ENCODE data around the gene TADA3. TPM values are rescaled to one million over a fixed set of nuclear protein-coding genes. Genes with fewer than 3 reads are reported as not detected.

The TADA3 gene
- total and polyA plus RNA-seq, 9 donors, result 45.5 to 77.9 (median 60.3) TPM

GRCh38 chr3:9837701-9838582 lies 45.7 kb upstream of the TADA3 start:
- H3K27me3 ChIP-seq, result no peaks in the 10 kb centered on the region
- no peaks in the 10 kb centered on the region for H3K4me1 ChIP-seq (ENCODE audit: insufficient read depth)
- H3K4me3 ChIP-seq, result no peak overlapping the region
- no peaks in the 10 kb centered on the region for H3K36me3 ChIP-seq
- H3K27ac ChIP-seq, result no peak overlapping the region
- WGBS, 3 donors, result 80 to 89% (median 86%) methylated on average over 12 of the region's 12 CpGs
- no peaks in the 10 kb centered on the region for H3K9me3 ChIP-seq
- intact Hi-C loops (cut with DNase I), result no loop called here
- TF ChIP-seq POLR2A (IDR thresholded peaks at IDR 0.05) (no peak), CTCF (IDR thresholded peaks at IDR 0.05) (no peak), EP300 (IDR thresholded peaks at IDR 0.05) (no peak)
- no peak for DNase-seq

- DNase-seq, result no peak
- intact Hi-C loops (cut with DNase I), result no loop called here
- Histone ChIP-seq H3K27me3 (no peaks in the 10 kb centered on the region), H3K9me3 (no peaks in the 10 kb centered on the region), H3K36me3 (no peaks in the 10 kb centered on the region), H3K4me3 (no peak overlapping the region), H3K4me1 (ENCODE audit: insufficient read depth) (no peaks in the 10 kb centered on the region), H3K27ac (no peak overlapping the region)
- TF ChIP-seq POLR2A (IDR thresholded peaks at IDR 0.05), result no peak
- TF ChIP-seq EP300 (IDR thresholded peaks at IDR 0.05), result no peak
- TF ChIP-seq CTCF (IDR thresholded peaks at IDR 0.05), result no peak
- 61 to 67% (median 64%) methylated on average over 18 of the region's 18 CpGs for WGBS, 3 donors
These were observed 42.5 kb upstream of the TADA3 start for GRCh38 chr3:9834520-9835380.

- DNase-seq, result no peak
- TF ChIP-seq EP300 (IDR thresholded peaks at IDR 0.05) (no peak), CTCF (IDR thresholded peaks at IDR 0.05) (no peak), POLR2A (IDR thresholded peaks at IDR 0.05) (no peak)
- no peaks in the 10 kb centered on the region for H3K36me3 ChIP-seq
These were observed 40.8 kb upstream of the TADA3 start for GRCh38 chr3:9833078-9833477.

GRCh38 chr3:9831253-9831652 lies 39.0 kb upstream of the TADA3 start:
- no peaks in the 10 kb centered on the region for H3K27me3 ChIP-seq
- intact Hi-C loops (cut with DNase I), result no loop called here
- H3K36me3 ChIP-seq, result no peaks in the 10 kb centered on the region
- TF ChIP-seq EP300 (IDR thresholded peaks at IDR 0.05) (no peak), POLR2A (IDR thresholded peaks at IDR 0.05) (no peak), CTCF (IDR thresholded peaks at IDR 0.05) (no peak)
- no peak overlapping the region for H3K4me3 ChIP-seq
- H3K9me3 ChIP-seq, result no peaks in the 10 kb centered on the region
- H3K4me1 ChIP-seq (ENCODE audit: insufficient read depth), result no peaks in the 10 kb centered on the region
- H3K27ac ChIP-seq, result no peak overlapping the region
- DNase-seq, result no peak
- 85 to 91% (median 87%) methylated on average over 3 of the region's 3 CpGs for WGBS, 3 donors

More at GRCh38 chr3:9833078-9833477, 40.8 kb upstream of the TADA3 start:
- Histone ChIP-seq H3K9me3 (no peaks in the 10 kb centered on the region), H3K27me3 (no peaks in the 10 kb centered on the region), H3K4me1 (ENCODE audit: insufficient read depth) (no peaks in the 10 kb centered on the region), H3K4me3 (no peak overlapping the region), H3K27ac (no peak overlapping the region)
- intact Hi-C loops (cut with DNase I), result no loop called here
- WGBS, 3 donors, result 93 to 94% (median 94%) methylated on average over 9 of the region's 9 CpGs
